ENCODE data around the gene FCRL4.
"Not testable (repeated sequence)": the region's sequence is repeated elsewhere in the genome, so short reads cannot be mapped to it uniquely, and the experiment has no call there.

Gene FCRL4

DNA sequence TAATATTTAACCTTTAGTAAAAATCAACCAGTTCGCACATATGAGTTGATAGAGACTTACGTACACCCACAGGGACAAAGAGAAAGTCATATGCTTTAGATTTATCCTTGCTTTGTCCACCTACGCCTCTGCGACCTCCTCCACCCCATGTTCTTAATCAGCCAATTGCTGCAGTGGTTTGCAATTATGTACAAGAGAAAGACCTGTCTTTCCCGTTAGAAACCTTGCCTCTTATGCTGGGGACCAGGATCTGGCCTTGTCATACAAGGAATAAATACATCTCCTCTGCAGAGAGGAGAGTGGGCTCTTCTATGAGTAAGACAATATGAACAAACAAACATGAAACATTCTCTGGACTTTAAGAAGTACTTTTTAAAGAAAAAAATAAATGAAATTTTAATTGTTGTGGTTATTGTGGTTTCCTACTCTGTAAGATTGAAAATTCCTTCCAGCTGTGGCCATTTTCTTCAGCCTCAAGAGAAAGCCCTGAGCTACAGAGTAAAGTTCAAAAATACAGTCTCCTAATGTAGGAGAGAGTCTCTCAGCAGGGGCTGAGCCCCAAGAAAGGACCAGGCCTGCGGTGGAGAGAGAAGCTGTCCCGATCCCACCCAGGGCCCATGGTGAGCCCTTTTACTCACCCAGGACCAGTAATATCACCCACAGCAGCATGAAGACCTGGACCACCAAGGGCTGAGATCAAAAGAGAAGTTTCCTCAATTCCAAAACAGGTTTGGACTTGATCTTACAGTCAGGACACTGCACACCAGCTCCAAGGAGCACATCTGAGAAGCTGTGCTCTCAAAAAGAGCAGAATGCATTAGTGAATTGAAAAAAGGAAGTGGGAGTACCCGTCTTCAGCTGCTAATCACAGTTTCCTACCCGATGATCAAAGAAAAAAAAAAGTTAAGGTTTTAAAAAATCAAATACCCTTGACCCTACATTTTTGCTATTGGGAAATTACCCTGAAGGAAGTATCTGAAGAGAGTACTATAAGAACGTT is 45.9 kb downstream of the FCRL4 start, which contains the start of gene FCRL5:
FCRL5 (minus strand) TSS at position 822 of the 1,000 bp plus-strand sequence; CDS start at position 669, 153 bp downstream.
- no peak for DNase-seq

DNA sequence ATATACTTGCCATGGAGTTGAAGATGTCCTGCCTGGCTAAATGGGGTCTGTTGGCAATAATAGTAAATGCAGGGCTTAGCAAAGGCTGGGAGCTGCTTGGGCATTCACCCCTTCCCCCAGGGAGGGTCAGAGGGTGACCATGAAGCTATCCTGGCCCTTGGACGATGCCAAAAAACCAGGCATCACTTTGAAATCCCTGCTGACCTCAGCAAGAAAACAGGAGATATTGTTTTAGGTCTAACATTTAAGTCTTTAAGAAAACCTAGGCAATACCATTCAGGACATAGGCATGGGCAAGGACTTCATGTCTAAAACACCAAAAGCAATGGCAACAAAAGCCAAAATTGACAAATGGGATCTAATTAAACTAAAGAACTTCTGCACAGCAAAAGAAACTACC is 49.8 kb downstream of the FCRL4 start:
- DNase-seq, result not testable (repeated sequence)

DNA sequence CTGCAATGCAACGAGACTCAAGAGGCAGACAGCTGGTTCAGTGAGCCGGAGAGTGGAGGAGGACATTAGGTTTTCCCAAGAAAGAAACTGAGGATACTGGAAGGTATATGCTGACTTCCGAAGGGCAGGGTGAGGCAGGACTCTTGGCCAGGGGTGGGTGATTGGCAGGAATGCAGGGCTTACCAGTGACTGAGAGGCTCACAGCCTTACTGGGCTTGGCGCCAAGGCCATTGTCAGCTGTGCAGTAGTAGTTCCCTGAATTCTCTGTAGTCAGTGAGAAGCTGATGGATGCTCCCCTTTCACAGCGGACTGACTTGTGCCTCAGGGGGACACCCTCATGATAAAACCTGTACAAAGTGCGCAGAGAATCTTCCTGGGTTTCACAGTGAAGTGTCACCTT is 55.2 kb downstream of the FCRL4 start:
- DNase-seq, result no peak

DNA sequence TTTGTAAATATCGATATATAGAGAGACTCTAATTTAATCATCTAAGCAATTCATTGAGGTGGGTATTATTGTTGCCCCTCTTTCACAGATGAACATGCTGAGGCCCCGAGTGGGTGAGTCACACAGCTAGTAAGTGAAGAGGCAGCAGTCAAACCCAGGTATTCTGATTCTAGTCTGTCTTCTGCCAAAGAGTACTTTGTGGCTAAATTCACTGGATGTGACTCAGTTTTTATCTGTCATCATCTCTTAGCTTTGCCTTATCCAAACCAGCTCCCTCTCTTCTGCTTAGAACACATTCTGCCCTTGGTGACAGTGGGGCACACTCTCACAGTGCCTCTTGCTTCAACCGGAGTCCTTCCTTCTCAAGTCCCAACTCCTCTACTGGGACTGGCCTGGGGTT is 57.0 kb downstream of the FCRL4 start:
- DNase-seq, result peak; percentile 18

DNA sequence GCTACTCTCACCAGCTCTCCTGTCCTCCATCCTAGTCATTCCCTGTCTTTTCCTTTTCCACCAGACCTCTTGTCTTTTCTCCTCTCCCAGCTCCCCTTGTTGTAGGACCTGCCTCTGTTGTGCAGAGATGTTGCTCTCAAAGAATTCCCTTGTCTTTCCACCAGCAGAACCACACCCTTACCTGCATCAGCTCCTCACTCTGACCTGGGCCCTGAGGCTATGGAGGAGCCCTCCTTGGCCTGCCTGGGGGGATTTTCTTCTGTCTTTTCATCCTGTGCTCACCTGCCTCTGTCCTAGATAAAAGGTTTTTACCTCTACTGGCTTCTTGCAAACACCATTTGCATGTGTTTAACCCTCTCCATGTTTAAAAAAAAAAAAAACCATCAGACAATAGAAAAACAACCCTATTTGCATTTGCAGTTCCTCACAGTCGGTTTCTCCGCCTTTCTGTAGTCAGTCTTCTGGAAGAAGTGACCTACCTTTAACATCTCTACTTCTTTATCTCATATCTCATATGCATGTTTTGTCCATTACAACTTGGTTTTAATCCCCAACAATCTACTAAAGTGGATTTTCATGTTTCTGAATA is 57.6 kb downstream of the FCRL4 start:
- DNase-seq, result no peak

DNA sequence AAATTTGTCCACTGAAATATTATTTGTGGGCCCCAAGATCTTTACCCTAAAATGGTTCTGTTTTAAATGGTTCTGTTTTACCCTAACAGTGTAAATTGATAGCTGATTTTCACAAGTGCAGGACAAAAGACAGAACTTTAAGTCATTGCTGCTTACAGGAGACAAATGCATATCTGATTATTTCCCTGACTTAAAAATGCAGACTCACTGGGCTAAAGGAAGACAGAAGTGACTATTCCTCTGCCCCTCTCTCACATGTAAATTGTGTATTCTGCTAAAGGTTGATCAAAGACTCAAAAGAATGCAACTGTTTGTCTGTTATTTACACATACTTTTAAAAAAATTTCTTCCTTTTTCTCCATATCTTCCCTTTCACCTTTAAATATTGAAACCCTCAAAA is 58.3 kb downstream of the FCRL4 start:
- DNase-seq, result no peak

DNA sequence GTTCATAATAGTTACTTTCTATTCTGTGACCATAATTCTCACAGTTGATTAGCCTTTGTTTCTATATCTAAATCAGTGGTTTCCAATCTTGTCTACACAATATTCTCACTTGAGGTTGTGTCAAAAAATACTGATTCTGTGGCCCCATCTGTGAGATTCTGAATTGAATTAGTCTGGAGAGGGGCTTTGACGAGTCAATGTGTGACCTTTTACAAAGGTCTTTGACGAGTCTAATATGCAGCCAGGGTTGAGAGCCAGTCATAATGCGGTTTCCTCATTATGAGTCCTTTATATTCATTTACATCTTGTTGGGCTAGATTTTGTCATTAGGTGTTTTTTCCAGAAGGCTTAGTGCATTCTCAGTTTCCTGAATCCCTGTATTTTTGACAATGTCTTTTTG is 65.3 kb downstream of the FCRL4 start:
- DNase-seq, result no peak

DNA sequence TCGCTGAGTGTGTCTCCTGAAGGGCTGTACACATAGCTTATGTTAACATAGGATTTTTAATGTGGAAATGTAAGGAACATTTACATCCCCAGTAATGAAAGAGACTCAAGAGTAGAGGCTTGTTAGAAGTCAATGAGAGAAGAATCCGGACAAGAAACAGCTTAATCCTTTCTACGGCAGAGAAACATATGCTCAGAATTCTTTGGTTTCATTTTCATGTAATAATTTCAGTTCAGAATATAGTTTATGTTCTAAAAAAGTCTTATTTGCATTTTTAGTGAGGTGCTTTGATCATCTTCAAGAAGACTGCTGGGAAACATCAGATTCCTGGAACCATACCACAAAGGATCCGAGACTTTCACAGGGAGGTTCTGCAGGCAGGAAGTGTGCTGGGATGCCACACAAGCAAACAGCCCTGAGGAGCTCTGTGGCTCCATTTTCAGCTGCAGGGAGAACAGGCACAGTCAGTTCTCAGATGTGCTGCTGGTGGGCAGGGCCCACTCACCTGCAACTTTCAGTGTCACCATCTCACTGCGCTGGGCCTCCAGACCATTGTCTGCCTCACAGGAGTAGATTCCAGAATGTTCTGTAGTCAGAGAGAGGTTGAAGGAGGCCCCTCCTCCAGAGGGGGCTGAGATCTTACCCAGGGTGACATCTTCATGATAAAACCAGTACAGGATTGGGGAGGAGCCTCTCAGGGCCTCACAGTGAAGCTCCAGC is 74.0 kb downstream of the FCRL4 start:
- DNase-seq, result no peak
